CD4-positive, alpha-beta memory T cell (primary cell): ENCODE measurements around the gene GPC5. TPM values are rescaled to one million over a fixed set of nuclear protein-coding genes. Genes with fewer than 3 reads are reported as not detected.

ENCODE experiments used
- CTCF ChIA-PET: fragments of 350-600 bp; sonication (Branson Sonifier 250); formaldehyde crosslinking; loops from one replicate; lab custom pipeline; 2021; ENCODE audit warnings: inconsistent platforms; ENCODE audit not compliant: partially characterized antibody; lab: Charles Lee
- POLR2A ChIA-PET: fragments of 350-600 bp; sonication (Branson Sonifier 250); formaldehyde crosslinking; loops from one replicate; lab custom pipeline; 2021; ENCODE audit not compliant: partially characterized antibody; lab: Charles Lee
- DNase-seq, 5 donors: peaks; one replicate each; pipeline versions ENCODE4 v3.0.0 to v3.0.0-alpha.2; 2020 to 2022; ENCODE audit warnings: mixed read lengths in 1 of 5
- H3K27ac ChIP-seq: one replicate; pipeline ENCODE4 v1.7.0; 2013; ENCODE audit warnings: low read depth, low read length
- H3K27me3 ChIP-seq: 2 replicates; pipeline ENCODE4 v1.7.0; 2013; ENCODE audit warnings: mild to moderate bottlenecking, low read length, moderate library complexity; ENCODE audit not compliant: insufficient read depth
- H3K36me3 ChIP-seq: 2 replicates; pipeline ENCODE4 v1.7.0; 2013; ENCODE audit warnings: mild to moderate bottlenecking, low read length, moderate library complexity; ENCODE audit not compliant: insufficient read depth
- H3K4me1 ChIP-seq: 2 replicates; pipeline ENCODE4 v1.7.0; 2013; ENCODE audit warnings: mild to moderate bottlenecking, low read length, moderate library complexity; ENCODE audit not compliant: insufficient read depth
- H3K4me3 ChIP-seq, 2 donors: one replicate each; pipeline ENCODE4 v1.7.0; 2013; ENCODE audit warnings: low read length in 2 of 2, mild to moderate bottlenecking in 1 of 2
- H3K9me3 ChIP-seq, 2 donors: one replicate each; pipeline ENCODE4 v1.7.0; 2013; ENCODE audit warnings: low read length in 2 of 2, control low read depth in 1 of 2; ENCODE audit not compliant: control insufficient read depth in 1 of 2
- H3K27ac Mint-ChIP-seq, 7 donors: one replicate each; pipeline ENCODE4 v1.8.0; 2020 to 2021; ENCODE audit warnings: mixed read lengths in 7 of 7, mild to moderate bottlenecking in 6 of 7, inconsistent platforms in 3 of 7, moderate library complexity in 3 of 7
- H3K27me3 Mint-ChIP-seq, 2 donors: one replicate each; pipeline ENCODE4 v1.8.0; 2020 to 2021; ENCODE audit warnings: mixed read lengths in 2 of 2
- H3K36me3 Mint-ChIP-seq, 2 donors: one replicate each; pipeline ENCODE4 v1.8.0; 2020 to 2021; ENCODE audit warnings: mixed read lengths in 2 of 2, inconsistent platforms in 1 of 2, mild to moderate bottlenecking in 1 of 2
- H3K4me1 Mint-ChIP-seq, 4 donors: one replicate each; pipeline ENCODE4 v1.8.0; 2020 to 2021; ENCODE audit warnings: mixed read lengths in 4 of 4, mild to moderate bottlenecking in 1 of 4
- H3K4me3 Mint-ChIP-seq, 8 donors: one replicate each; pipeline ENCODE4 v1.8.0; 2020 to 2021; ENCODE audit warnings: mixed read lengths in 8 of 8, mild to moderate bottlenecking in 7 of 8, moderate library complexity in 6 of 8, inconsistent platforms in 3 of 8
- H3K9me3 Mint-ChIP-seq, 8 donors: one replicate each; pipeline ENCODE4 v1.8.0; 2020 to 2021; ENCODE audit warnings: mixed read lengths in 8 of 8, mild to moderate bottlenecking in 5 of 8, inconsistent platforms in 3 of 8, moderate library complexity in 1 of 8
- intact Hi-C: fragments of 100-400 bp; cut with micrococcal nuclease; formaldehyde crosslinking; loops from one replicate; pipeline ENCODE4 v1.15.1; 2023
- polyA plus RNA-seq, 2 donors: library from polyadenylated mRNA; unstranded; fragments of 300-500 nt; fragmentation: Illumina TruSeq; gene quantifications; one replicate each; pipeline ENCODE4 v1.2.3, GENCODE V29; 2021
- total RNA-seq, 2 experiments: library from RNA; stranded (reverse); gene quantifications; one replicate each; pipeline ENCODE4 v1.2.3, GENCODE V29; 2021

Gene GPC5
- total and polyA plus RNA-seq, 4 experiments from 2014 or later: 0.14 TPM; not detected in 3

DNA sequence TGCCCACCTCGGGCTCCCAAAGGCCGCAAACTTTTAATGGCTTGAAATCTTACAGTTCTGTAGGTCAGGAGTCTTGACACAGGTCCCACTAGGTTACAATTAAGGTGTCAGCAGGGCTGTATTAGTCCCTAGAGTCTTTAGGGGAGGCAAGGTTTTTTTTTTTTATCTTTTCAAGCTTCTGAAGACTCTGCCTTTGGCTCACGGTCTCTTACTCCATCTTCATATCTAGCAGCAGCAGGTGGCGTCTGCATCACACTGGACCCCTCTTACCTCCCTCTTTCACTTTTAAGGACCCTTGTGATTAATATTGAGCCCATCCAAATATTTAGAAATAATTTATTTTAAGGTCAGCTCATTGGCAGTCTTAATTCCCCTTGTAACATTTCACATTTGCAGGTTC, 39.3 kb upstream of the GPC5 start:
- no peaks in the 10 kb centered on the region for H3K27me3 ChIP-seq
- Mint-ChIP-seq H3K27ac (no peak overlapping the region), H3K36me3 (peaks cover 8 to 27% of the 10 kb centered on the region in 2 donors), H3K27me3 (no peaks in the 10 kb centered on the region), H3K4me1 (peaks cover 0 to 6% (median under 1%) of the 10 kb centered on the region in 4 donors), H3K4me3 (no peak overlapping the region), H3K9me3 (no peaks in the 10 kb centered on the region)
- H3K4me1 ChIP-seq: no peaks in the 10 kb centered on the region
- intact Hi-C loops: no loop called here
- peaks cover 3% of the 10 kb centered on the region for H3K36me3 ChIP-seq
- no peaks in the 10 kb centered on the region for H3K9me3 ChIP-seq
- CTCF ChIA-PET: interaction anchor here (1.3 kb wide), 1 partner anchor 10 kb away, joined by 3 read pairs; no protein-coding TSS in a partner anchor
- no peak overlapping the region for H3K27ac ChIP-seq
- POLR2A ChIA-PET: no interaction called here
- no peak overlapping the region for H3K4me3 ChIP-seq
- no peak for DNase-seq

DNA sequence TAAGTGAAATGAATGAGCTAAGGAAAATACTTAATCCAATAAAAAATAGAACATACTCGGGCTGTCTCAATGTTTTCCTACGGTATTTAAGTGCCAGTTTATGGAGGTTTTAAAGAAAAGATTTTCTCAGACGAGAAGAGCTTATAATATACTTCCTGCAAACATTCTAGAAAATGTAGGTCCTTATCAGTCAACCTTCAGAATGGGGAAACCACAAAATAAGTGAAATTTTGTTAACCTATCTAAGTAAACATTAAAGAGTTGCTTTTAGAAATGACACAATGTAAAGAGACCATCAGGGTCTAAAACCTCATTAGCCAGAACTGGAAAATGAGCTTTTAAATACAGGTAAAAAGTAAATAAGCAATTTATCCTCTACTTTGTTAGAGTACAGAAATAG, 38.8 kb upstream of the GPC5 start:
- Histone ChIP-seq H3K27me3 (no peaks in the 10 kb centered on the region), H3K9me3 (no peaks in the 10 kb centered on the region), H3K27ac (no peak overlapping the region), H3K36me3 (no peaks in the 10 kb centered on the region), H3K4me1 (no peaks in the 10 kb centered on the region), H3K4me3 (no peak overlapping the region)
- intact Hi-C loops: no loop called here
- peaks cover 0 to 6% (median under 1%) of the 10 kb centered on the region in 4 donors for H3K4me1 Mint-ChIP-seq
- no peak for DNase-seq
- peaks cover 5 to 23% of the 10 kb centered on the region in 2 donors for H3K36me3 Mint-ChIP-seq
- POLR2A ChIA-PET: no interaction called here
- CTCF ChIA-PET: interaction anchor here (1.3 kb wide), 1 partner anchor 10 kb away, joined by 3 read pairs; no protein-coding TSS in a partner anchor
- H3K4me3 Mint-ChIP-seq: no peak overlapping the region
- H3K27ac Mint-ChIP-seq: no peak overlapping the region
- no peaks in the 10 kb centered on the region for H3K27me3 Mint-ChIP-seq
- no peaks in the 10 kb centered on the region for H3K9me3 Mint-ChIP-seq

DNA sequence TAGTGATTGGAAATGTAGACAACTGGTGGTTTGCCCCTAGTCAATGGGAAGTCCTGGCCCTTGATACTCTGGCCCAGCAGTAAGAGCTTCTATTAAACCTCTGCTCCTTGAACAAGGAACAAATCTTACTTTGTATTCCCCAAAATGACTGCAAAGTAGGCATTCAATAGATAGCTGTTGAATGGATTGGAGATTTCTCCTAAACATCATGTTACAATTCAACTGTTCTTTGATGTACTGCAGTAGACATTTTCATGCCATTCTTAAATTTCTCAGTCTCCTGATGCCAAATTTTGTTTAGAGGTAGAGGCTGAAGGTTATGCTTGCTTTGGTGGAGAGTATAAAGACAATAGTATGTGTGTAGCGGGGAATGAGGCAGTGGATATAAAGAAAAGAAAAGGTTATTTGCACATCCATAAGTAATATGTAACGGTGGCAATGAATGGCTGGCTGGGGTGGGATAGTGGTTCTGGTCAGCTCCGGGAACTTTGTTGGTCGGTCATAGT, 38.1 kb upstream of the GPC5 start:
- H3K4me1 Mint-ChIP-seq: peaks cover 0 to 6% (median under 1%) of the 10 kb centered on the region in 4 donors
- ChIA-PET CTCF (interaction anchor here (1.3 kb wide), 1 partner anchor 11 kb away, joined by 3 read pairs; no protein-coding TSS in a partner anchor), POLR2A (no interaction called here)
- Histone ChIP-seq H3K4me1 (no peaks in the 10 kb centered on the region), H3K27me3 (no peaks in the 10 kb centered on the region), H3K9me3 (no peaks in the 10 kb centered on the region), H3K27ac (no peak overlapping the region), H3K36me3 (no peaks in the 10 kb centered on the region), H3K4me3 (no peak overlapping the region)
- H3K4me3 Mint-ChIP-seq: no peak overlapping the region
- no peak overlapping the region for H3K27ac Mint-ChIP-seq
- intact Hi-C loops: no loop called here
- no peaks in the 10 kb centered on the region for H3K9me3 Mint-ChIP-seq
- H3K27me3 Mint-ChIP-seq: no peaks in the 10 kb centered on the region
- DNase-seq: no peak
- H3K36me3 Mint-ChIP-seq: peaks cover 0 to 16% of the 10 kb centered on the region in 2 donors

DNA sequence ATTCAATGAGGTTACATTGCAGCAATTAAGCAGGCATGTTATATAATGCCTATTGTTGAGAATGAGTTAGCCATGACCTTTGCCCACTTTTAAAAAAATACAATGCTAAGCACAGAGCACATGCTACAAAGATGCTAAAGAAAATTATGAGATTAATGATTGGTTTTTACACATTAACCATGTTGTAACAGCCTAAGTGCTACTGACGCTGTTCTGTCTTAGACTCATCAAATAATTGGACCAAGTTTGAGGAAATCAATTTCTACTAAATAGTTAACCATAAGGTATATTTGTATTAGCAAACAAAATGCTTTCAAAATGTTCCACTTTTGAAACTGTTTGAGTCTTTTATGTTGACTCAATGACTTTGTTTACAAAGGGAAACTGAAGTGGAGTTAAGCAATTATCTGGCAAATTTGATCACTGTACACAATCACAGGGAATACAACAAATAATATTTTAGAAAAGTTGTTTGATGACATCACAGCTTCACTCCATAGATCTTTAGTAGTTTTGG, 36.6 kb upstream of the GPC5 start:
- no peaks in the 10 kb centered on the region for H3K36me3 ChIP-seq
- H3K4me3 Mint-ChIP-seq: no peak overlapping the region
- no peaks in the 10 kb centered on the region for H3K27me3 ChIP-seq
- no peaks in the 10 kb centered on the region for H3K4me1 ChIP-seq
- H3K36me3 Mint-ChIP-seq: peaks cover 0 to 5% of the 10 kb centered on the region in 2 donors
- no peaks in the 10 kb centered on the region for H3K27me3 Mint-ChIP-seq
- no peak overlapping the region for H3K4me3 ChIP-seq
- no peak overlapping the region for H3K27ac ChIP-seq
- intact Hi-C loops: no loop called here
- no peaks in the 10 kb centered on the region for H3K9me3 ChIP-seq
- H3K9me3 Mint-ChIP-seq: no peaks in the 10 kb centered on the region
- ChIA-PET CTCF (no interaction called here), POLR2A (no interaction called here)
- DNase-seq: no peak
- H3K27ac Mint-ChIP-seq: no peak overlapping the region
- H3K4me1 Mint-ChIP-seq: peaks cover 0 to 6% (median under 1%) of the 10 kb centered on the region in 4 donors

DNA sequence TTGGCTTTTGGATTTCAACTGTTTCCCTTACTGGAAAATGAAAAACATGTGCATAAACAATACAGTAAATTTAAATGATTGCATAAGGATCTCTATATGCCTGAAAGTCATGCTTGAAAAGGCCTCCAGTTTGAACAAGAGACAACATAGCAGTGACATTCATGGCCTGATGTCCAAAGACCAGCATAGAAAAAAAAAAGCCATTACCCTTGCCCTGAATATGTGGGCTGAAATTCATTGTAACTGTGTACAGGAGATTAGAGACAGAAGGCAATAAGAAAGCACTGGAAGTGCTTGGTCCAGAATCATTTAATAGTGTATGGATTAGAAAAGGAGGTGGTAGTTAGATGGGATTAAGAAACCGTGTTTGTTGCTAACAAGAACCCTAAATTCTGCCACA, 35.5 kb upstream of the GPC5 start:
- Histone ChIP-seq H3K9me3 (no peaks in the 10 kb centered on the region), H3K36me3 (no peaks in the 10 kb centered on the region), H3K27me3 (no peaks in the 10 kb centered on the region), H3K4me3 (no peak overlapping the region), H3K27ac (no peak overlapping the region), H3K4me1 (no peaks in the 10 kb centered on the region)
- ChIA-PET CTCF (no interaction called here), POLR2A (no interaction called here)
- H3K27ac Mint-ChIP-seq: no peak overlapping the region
- DNase-seq: no peak
- intact Hi-C loops: no loop called here
- no peaks in the 10 kb centered on the region for H3K27me3 Mint-ChIP-seq
- no peaks in the 10 kb centered on the region for H3K9me3 Mint-ChIP-seq
- peaks cover 0 to 6% (median under 1%) of the 10 kb centered on the region in 4 donors for H3K4me1 Mint-ChIP-seq
- no peaks in the 10 kb centered on the region for H3K36me3 Mint-ChIP-seq
- no peak overlapping the region for H3K4me3 Mint-ChIP-seq

DNA sequence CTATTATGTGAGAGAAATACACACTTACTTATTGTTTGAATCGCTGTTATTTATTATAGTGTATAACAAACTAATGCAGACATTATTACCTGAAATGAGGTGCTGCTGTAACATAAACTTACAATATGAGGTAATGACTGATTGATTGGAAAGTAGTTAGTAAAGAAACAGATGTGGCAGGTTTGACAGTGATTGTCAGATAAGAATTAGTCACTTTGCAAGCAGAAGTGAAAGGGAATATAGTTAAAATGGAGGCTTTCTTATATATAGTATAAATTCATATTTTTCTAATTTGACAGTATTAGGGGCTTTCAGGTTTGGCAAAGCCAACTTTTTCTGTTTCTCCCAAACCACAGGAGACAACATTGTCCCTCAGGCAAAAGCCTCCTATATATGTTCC, 30.3 kb upstream of the GPC5 start:
- Histone ChIP-seq H3K9me3 (no peaks in the 10 kb centered on the region), H3K4me3 (no peak overlapping the region), H3K27me3 (no peaks in the 10 kb centered on the region), H3K36me3 (no peaks in the 10 kb centered on the region), H3K27ac (no peak overlapping the region), H3K4me1 (no peaks in the 10 kb centered on the region)
- Mint-ChIP-seq H3K4me1 (no peaks in the 10 kb centered on the region), H3K9me3 (peaks cover 0 to 1% (median 0%) of the 10 kb centered on the region in 8 donors), H3K27ac (no peak overlapping the region), H3K4me3 (no peak overlapping the region), H3K27me3 (peaks cover 3 to 4% of the 10 kb centered on the region in 2 donors), H3K36me3 (no peaks in the 10 kb centered on the region)
- POLR2A ChIA-PET: no interaction called here
- CTCF ChIA-PET: no interaction called here
- no peak for DNase-seq
- intact Hi-C loops: no loop called here

DNA sequence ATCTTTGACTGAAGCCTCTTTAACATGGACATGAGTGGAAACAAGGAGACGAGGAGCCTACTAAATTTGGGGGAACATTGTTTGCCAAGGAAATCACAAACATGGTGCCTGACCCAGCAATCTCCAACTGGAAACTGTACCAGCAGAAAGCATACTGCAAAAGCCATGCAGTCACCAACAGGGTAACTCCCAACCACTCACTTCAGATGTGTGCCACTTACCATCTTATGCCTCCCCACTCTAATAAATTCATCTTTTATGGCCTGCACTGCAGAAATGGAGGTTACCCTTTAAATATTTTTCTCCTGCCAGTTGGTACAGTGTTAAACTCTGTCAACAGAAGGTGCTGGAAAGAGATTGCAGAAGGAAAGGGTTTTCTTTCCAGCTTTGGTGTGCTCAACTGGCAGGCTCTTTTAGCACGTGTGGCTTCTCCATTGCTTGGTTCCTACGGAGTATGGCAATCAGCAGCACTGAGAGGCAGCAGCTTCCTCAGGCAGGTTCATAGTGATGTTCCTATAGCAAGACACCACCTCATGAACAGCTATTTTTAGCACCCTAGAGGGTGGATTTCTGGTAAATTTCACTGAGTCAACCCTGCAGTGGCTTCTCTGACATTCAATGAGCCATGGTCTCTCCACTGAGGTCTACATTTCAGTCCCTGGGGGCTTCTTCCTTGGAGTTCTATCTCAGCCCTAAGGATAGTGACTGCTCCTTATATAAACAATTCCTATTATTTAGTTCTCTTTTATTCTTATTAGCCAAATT, 29.6 kb upstream of the GPC5 start:
- ChIA-PET POLR2A (no interaction called here), CTCF (no interaction called here)
- Mint-ChIP-seq H3K36me3 (no peaks in the 10 kb centered on the region), H3K27me3 (peaks cover 4 to 7% of the 10 kb centered on the region in 2 donors), H3K4me3 (no peak overlapping the region), H3K27ac (no peak overlapping the region), H3K4me1 (no peaks in the 10 kb centered on the region), H3K9me3 (peaks cover 0 to 1% (median 0%) of the 10 kb centered on the region in 8 donors)
- H3K27ac ChIP-seq: no peak overlapping the region
- intact Hi-C loops: no loop called here
- no peak overlapping the region for H3K4me3 ChIP-seq
- H3K36me3 ChIP-seq: no peaks in the 10 kb centered on the region
- no peaks in the 10 kb centered on the region for H3K27me3 ChIP-seq
- no peaks in the 10 kb centered on the region for H3K9me3 ChIP-seq
- no peaks in the 10 kb centered on the region for H3K4me1 ChIP-seq
- no peak for DNase-seq
